ENCODE measurements around the gene STUB1.

Gene STUB1

DNA sequence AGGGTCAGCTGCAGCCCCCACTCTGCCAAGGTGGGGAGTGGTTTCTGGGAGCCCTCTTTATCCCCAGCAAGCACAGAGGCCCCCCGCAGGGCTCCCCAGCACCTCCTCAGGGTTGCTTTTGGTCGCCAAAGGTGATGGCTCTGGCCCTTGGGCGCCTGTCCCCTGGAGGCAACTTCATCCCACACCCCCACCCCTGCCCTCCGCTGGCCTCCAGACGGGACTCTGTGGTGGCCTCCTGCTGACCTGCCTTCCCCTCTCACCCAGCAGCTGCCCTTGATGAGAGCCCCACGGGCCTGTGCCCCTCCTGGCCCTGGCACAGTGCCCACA lies 20.1 kb upstream of the STUB1 start:
- TF ChIP-seq, protein P1, sequence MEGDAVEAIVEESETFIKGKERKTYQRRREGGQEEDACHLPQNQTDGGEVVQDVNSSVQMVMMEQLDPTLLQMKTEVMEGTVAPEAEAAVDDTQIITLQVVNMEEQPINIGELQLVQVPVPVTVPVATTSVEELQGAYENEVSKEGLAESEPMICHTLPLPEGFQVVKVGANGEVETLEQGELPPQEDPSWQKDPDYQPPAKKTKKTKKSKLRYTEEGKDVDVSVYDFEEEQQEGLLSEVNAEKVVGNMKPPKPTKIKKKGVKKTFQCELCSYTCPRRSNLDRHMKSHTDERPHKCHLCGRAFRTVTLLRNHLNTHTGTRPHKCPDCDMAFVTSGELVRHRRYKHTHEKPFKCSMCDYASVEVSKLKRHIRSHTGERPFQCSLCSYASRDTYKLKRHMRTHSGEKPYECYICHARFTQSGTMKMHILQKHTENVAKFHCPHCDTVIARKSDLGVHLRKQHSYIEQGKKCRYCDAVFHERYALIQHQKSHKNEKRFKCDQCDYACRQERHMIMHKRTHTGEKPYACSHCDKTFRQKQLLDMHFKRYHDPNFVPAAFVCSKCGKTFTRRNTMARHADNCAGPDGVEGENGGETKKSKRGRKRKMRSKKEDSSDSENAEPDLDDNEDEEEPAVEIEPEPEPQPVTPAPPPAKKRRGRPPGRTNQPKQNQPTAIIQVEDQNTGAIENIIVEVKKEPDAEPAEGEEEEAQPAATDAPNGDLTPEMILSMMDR (IDR thresholded peaks at IDR 0.05; ENCODE audit: low read length, missing control alignments), result no peak
- no peak overlapping the region for H3K4me3 ChIP-seq (replicated peaks; ENCODE audit: low read depth, low read length)
- DNase-seq (ENCODE audit: low read depth), result no peak

DNA sequence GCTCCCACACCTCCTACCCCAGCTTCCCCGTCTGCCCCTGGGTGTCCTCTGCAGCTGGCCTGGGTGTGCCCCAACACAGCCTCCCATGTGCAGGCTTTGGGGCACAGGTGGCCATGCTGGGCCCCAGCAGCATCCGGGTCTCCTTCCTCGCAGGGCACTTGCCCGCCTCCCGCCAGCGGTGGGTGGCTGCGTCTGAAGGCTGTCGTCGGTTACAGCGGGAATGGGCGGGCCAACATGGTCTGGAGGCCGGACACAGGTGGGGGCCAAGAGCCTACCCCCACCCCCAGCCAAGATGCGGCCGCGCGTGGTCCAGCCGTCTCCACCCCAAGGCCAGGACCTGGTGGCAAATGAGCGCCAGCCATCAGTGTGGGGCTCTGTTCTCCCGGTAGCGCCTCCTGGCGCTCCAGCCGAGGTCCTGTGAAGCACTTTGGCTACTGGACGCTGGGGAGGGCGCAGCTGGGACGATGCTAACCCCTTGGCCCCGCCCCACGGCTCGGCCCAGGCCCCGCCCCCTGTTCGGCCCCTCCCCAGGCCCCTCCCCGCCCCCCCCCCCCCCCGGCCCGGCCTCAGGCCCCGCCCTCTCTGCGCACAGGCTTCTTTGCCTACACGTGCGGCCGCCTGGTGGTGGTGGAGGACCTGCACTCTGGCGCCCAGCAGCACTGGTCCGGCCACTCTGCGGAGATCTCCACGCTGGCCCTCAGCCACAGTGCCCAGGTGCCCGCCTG lies 19.6 kb upstream of the STUB1 start:
- no peak overlapping the region for H3K4me3 ChIP-seq (replicated peaks; ENCODE audit: low read depth, low read length)
- TF ChIP-seq, protein P1 (IDR thresholded peaks at IDR 0.05; ENCODE audit: low read length, missing control alignments), result peak; percentile 27
- peak; percentile 76 for DNase-seq (ENCODE audit: low read depth)

- no peak overlapping the region for H3K4me3 ChIP-seq (replicated peaks; ENCODE audit: low read depth, low read length)
- no peak for DNase-seq (ENCODE audit: low read depth)
- TF ChIP-seq, protein P1 (IDR thresholded peaks at IDR 0.05; ENCODE audit: low read length, missing control alignments), result no peak
Measured at GRCh38 chr16:661184-661821, 18.9 kb upstream of the STUB1 start.

DNA sequence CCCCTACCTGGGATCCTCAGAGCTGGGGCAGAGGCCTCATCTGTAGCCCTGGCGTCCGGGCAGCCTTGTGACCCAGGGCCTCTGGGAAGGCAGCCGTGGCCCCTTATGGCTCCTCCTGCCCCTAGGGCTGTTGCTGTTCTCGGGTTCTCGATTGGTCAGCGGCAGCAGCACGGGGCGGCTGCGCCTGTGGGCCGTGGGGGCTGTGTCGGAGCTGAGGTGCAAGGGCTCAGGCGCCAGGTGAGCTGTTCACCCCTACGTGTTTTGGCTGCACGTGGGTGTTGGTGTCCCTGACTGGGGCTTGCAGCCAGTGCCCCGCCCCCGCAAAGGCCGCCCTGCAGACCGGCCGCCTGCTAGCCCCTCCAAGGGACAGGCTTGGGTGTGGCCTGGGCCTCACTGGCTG lies 18.1 kb upstream of the STUB1 start:
- H3K4me3 ChIP-seq (replicated peaks; ENCODE audit: low read depth, low read length), result no peak overlapping the region
- TF ChIP-seq, protein P1 (IDR thresholded peaks at IDR 0.05; ENCODE audit: low read length, missing control alignments), result no peak
- no peak for DNase-seq (ENCODE audit: low read depth)

- TF ChIP-seq, protein P1 (IDR thresholded peaks at IDR 0.05; ENCODE audit: low read length, missing control alignments), result no peak
- H3K4me3 ChIP-seq (replicated peaks; ENCODE audit: low read depth, low read length), result no peak overlapping the region
- no peak for DNase-seq (ENCODE audit: low read depth)
Measured at GRCh38 chr16:662597-662996, 17.6 kb upstream of the STUB1 start.

- no peak for DNase-seq (ENCODE audit: low read depth)
- no peak overlapping the region for H3K4me3 ChIP-seq (replicated peaks; ENCODE audit: low read depth, low read length)
- TF ChIP-seq, protein P1 (IDR thresholded peaks at IDR 0.05; ENCODE audit: low read length, missing control alignments), result no peak
Measured at GRCh38 chr16:666572-666971, 13.6 kb upstream of the STUB1 start.
